Hepatocyte (in vitro differentiated cells): Measurements from ENCODE around the gene SPSB1.

Experiments used
- EZH2 ChIP-seq: fragments of 200-600 bp; sonication (generic); IDR thresholded peaks from 2 replicates; pipeline ENCODE4 v1.6.1; 2016; ENCODE audit warnings: antibody characterized with exemption, mild to moderate bottlenecking, borderline replicate concordance
- EZH2phosphoT487 ChIP-seq: fragments of 200-600 bp; sonication (generic); IDR thresholded peaks from one replicate; pipeline ENCODE4 v1.6.1; 2018; ENCODE audit warnings: antibody characterized with exemption, mild to moderate bottlenecking, low read depth, moderate library complexity; ENCODE audit not compliant: unreplicated experiment, severe bottlenecking
- TF ChIP-seq, protein P1 (sequence below): fragments of 200-600 bp; sonication (generic); IDR thresholded peaks from 2 replicates; pipeline ENCODE4 v1.5.1; 2016; ENCODE audit warnings: antibody characterized with exemption, mild to moderate bottlenecking; ENCODE audit not compliant: poor library complexity

DNA sequence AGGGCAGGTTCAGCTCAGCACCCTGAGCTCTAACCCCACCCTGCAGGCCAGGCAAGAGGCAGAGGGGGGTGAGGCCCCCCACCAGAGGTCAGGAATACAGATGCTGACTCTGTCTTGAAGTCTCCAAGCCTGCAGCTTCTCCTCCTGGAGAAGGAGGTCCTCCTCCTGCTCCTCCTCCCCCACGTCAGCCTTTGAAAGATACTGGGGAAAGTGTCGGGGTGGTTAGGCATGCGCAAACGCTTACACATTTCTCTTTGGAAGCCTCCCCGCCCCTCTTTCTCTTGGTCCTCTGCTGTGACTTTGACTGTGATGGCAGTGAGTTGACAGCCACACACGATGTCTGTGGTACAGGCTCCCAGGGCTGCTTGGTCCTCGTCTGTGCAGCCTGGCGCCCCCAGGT, 65.3 kb downstream of the SPSB1 start:
- TF ChIP-seq EZH2 = no peak
- TF ChIP-seq, protein P1, sequence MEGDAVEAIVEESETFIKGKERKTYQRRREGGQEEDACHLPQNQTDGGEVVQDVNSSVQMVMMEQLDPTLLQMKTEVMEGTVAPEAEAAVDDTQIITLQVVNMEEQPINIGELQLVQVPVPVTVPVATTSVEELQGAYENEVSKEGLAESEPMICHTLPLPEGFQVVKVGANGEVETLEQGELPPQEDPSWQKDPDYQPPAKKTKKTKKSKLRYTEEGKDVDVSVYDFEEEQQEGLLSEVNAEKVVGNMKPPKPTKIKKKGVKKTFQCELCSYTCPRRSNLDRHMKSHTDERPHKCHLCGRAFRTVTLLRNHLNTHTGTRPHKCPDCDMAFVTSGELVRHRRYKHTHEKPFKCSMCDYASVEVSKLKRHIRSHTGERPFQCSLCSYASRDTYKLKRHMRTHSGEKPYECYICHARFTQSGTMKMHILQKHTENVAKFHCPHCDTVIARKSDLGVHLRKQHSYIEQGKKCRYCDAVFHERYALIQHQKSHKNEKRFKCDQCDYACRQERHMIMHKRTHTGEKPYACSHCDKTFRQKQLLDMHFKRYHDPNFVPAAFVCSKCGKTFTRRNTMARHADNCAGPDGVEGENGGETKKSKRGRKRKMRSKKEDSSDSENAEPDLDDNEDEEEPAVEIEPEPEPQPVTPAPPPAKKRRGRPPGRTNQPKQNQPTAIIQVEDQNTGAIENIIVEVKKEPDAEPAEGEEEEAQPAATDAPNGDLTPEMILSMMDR = no peak
- no peak for TF ChIP-seq EZH2phosphoT487
